IMR-90 (cell line): ENCODE measurements around the gene SOX9. TPM values are rescaled to one million over a fixed set of nuclear protein-coding genes. Genes with fewer than 3 reads are reported as not detected.

Experiments
- ATAC-seq: fragments of 200-7000 bp; cut with Tn5 transposase; 2 replicates; pipeline ENCODE4 v1.9.1; 2020; ENCODE audit warnings: low read depth, mild to moderate bottlenecking, moderate library complexity
- BruUV-seq: library from RNA; stranded (reverse); fragments of 400-500 nt; replicated peaks from 2 replicates; lab custom pipeline; 2021; lab: Mats Ljungman, UMichigan
- CTCF ChIA-PET: fragments of 300-600 bp; formaldehyde crosslinking; extraction: SDS; loops from one replicate; lab custom pipeline; 2021; ENCODE audit warnings: antibody characterized with exemption; lab: Yijun Ruan, JAX
- POLR2A ChIA-PET: fragments of 300-600 bp; sonication (Branson Sonifier 250); formaldehyde crosslinking; loops from one replicate; lab custom pipeline; 2022; ENCODE audit warnings: antibody characterized with exemption; ENCODE audit not compliant: unreplicated experiment; lab: Charles Lee
- DNase-seq: peaks from one replicate; pipeline ENCODE4 v3.0.0; 2013
- H2AFZ ChIP-seq: replicated peaks from 2 replicates; pipeline ENCODE3; 2013; ENCODE audit warnings: low read length, mild to moderate bottlenecking; ENCODE audit not compliant: poor library complexity
- H2AK5ac ChIP-seq: 2 replicates; pipeline ENCODE4 v1.6.1; 2013; ENCODE audit warnings: low read depth, low read length, inconsistent platforms
- H2AK9ac ChIP-seq: replicated peaks from 2 replicates; pipeline ENCODE3; 2013; ENCODE audit warnings: mild to moderate bottlenecking, low read depth, low read length, moderate library complexity; ENCODE audit not compliant: poor library complexity
- H2BK120ac ChIP-seq: 2 replicates; pipeline ENCODE4 v1.6.1; 2013; ENCODE audit warnings: low read depth, low read length, inconsistent platforms
- H2BK15ac ChIP-seq: 3 replicates; pipeline ENCODE4 v1.6.1; 2013; ENCODE audit warnings: low read depth, low read length, inconsistent platforms
- H2BK20ac ChIP-seq: 2 replicates; pipeline ENCODE4 v1.6.1; 2013; ENCODE audit warnings: low read depth, mild to moderate bottlenecking, inconsistent platforms, low read length, moderate library complexity
- H2BK5ac ChIP-seq: 2 replicates; pipeline ENCODE4 v1.6.1; 2013; ENCODE audit warnings: mild to moderate bottlenecking, low read depth, low read length, inconsistent platforms; ENCODE audit not compliant: poor library complexity, severe bottlenecking
- H3K14ac ChIP-seq: replicated peaks from 2 replicates; pipeline ENCODE4 v1.6.1; 2013; ENCODE audit warnings: low read depth, low read length, inconsistent platforms
- H3K18ac ChIP-seq: 2 replicates; pipeline ENCODE4 v1.6.1; 2013; ENCODE audit warnings: low read depth, low read length, control low read depth
- H3K23ac ChIP-seq: 2 replicates; pipeline ENCODE4 v1.6.1; 2013; ENCODE audit warnings: low read depth, low read length, inconsistent platforms
- H3K27ac ChIP-seq: 2 replicates; pipeline ENCODE4 v1.5.1; 2013; ENCODE audit warnings: mild to moderate bottlenecking, control low read depth, low read length; ENCODE audit not compliant: insufficient read depth
- H3K27me3 ChIP-seq: 2 replicates; pipeline ENCODE4 v1.6.1; 2013; ENCODE audit warnings: low read length; ENCODE audit not compliant: control insufficient read depth, insufficient read depth
- H3K36me3 ChIP-seq: 2 replicates; pipeline ENCODE4 v1.6.1; 2013; ENCODE audit warnings: low read length, mixed read lengths; ENCODE audit not compliant: control insufficient read depth, insufficient read depth
- H3K4ac ChIP-seq: 2 replicates; pipeline ENCODE4 v1.6.1; 2013; ENCODE audit warnings: low read depth, low read length, inconsistent platforms
- H3K4me1 ChIP-seq: 2 replicates; pipeline ENCODE4 v1.6.1; 2013; ENCODE audit warnings: low read length, mixed read lengths; ENCODE audit not compliant: control insufficient read depth, insufficient read depth
- H3K4me2 ChIP-seq: 2 replicates; pipeline ENCODE4 v1.6.1; 2013; ENCODE audit warnings: low read depth, mild to moderate bottlenecking, control low read depth, low read length, moderate library complexity
- H3K4me3 ChIP-seq: 2 replicates; pipeline ENCODE4 v1.5.1; 2013; ENCODE audit warnings: low read depth, mild to moderate bottlenecking, control low read depth, low read length, moderate library complexity; ENCODE audit not compliant: insufficient read depth
- H3K56ac ChIP-seq: 2 replicates; pipeline ENCODE4 v1.6.1; 2013; ENCODE audit warnings: low read length, inconsistent platforms; ENCODE audit not compliant: insufficient read depth; ENCODE audit errors: extremely low read depth
- H3K79me1 ChIP-seq, 2 experiments: 2 replicates each; pipeline ENCODE4 v1.6.1; 2013; ENCODE audit warnings: low read length in 2 of 2, inconsistent platforms in 1 of 2, low read depth in 1 of 2
- H3K9ac ChIP-seq: 2 replicates; pipeline ENCODE4 v1.6.1; 2013; ENCODE audit warnings: low read depth, low read length, control low read depth
- H3K9me1 ChIP-seq: 2 replicates; pipeline ENCODE4 v1.6.1; 2013; ENCODE audit warnings: low read length, inconsistent platforms; ENCODE audit not compliant: insufficient read depth
- H3K9me3 ChIP-seq: 2 replicates; pipeline ENCODE4 v1.6.1; 2013; ENCODE audit warnings: low read length; ENCODE audit not compliant: control insufficient read depth, insufficient read depth
- H4K20me1 ChIP-seq: 2 replicates; pipeline ENCODE4 v1.6.1; 2013; ENCODE audit warnings: low read length, inconsistent platforms; ENCODE audit not compliant: insufficient read depth
- H4K5ac ChIP-seq: 2 replicates; pipeline ENCODE4 v1.6.1; 2013; ENCODE audit warnings: mild to moderate bottlenecking, low read depth, low read length, control low read depth
- H4K8ac ChIP-seq, 2 experiments: 2 replicates each; pipeline ENCODE4 v1.6.1; 2013; ENCODE audit warnings: low read depth in 2 of 2, low read length in 2 of 2, control low read depth in 1 of 2, inconsistent platforms in 1 of 2
- H4K91ac ChIP-seq: 2 replicates; pipeline ENCODE4 v1.6.1; 2013; ENCODE audit warnings: low read depth, low read length, inconsistent platforms; ENCODE audit not compliant: insufficient read depth
- BHLHE40 ChIP-seq: fragments of 150-350 bp; IDR thresholded peaks from 2 replicates; pipeline ENCODE4 v1.6.1; 2016; ENCODE audit warnings: mild to moderate bottlenecking, low read depth, low read length
- CEBPB ChIP-seq: IDR thresholded peaks from 2 replicates; pipeline ENCODE4 v1.6.1; 2012; ENCODE audit warnings: low read depth, low read length, improper control_type of control experiment
- CHD1 ChIP-seq: IDR thresholded peaks from 2 replicates; pipeline ENCODE4 v1.6.1; 2012; ENCODE audit warnings: low read depth, low read length, improper control_type of control experiment
- CTCF ChIP-seq: conservative IDR thresholded peaks from 2 replicates; pipeline ENCODE4 v1.5.1; 2012; ENCODE audit warnings: mild to moderate bottlenecking, low read depth, low read length, improper control_type of control experiment
- ELK1 ChIP-seq: fragments of 150-350 bp; IDR thresholded peaks from 2 replicates; pipeline ENCODE4 v1.6.1; 2016; ENCODE audit warnings: low read depth, mild to moderate bottlenecking, low read length, moderate library complexity, borderline replicate concordance
- FOS ChIP-seq: fragments of 150-350 bp; IDR thresholded peaks from 2 replicates; pipeline ENCODE4 v1.6.1; 2016; ENCODE audit warnings: low read depth, low read length
- MAFK ChIP-seq: IDR thresholded peaks from 2 replicates; pipeline ENCODE4 v1.6.1; 2012; ENCODE audit warnings: low read depth, low read length, improper control_type of control experiment
- MXI1 ChIP-seq: IDR thresholded peaks from 2 replicates; pipeline ENCODE4 v1.6.1; 2012; ENCODE audit warnings: low read depth, mild to moderate bottlenecking, low read length, moderate library complexity, borderline replicate concordance
- NFE2L2 ChIP-seq: fragments of 150-350 bp; IDR thresholded peaks from 2 replicates; pipeline ENCODE4 v1.6.1; 2016; ENCODE audit warnings: low read depth, mild to moderate bottlenecking, low read length
- POLR2A ChIP-seq: IDR thresholded peaks from 2 replicates; pipeline ENCODE4 v1.6.1; 2012; ENCODE audit warnings: mild to moderate bottlenecking, low read depth, low read length
- RAD21 ChIP-seq: IDR thresholded peaks from 2 replicates; pipeline ENCODE4 v1.6.1; 2012; ENCODE audit warnings: low read length, improper control_type of control experiment
- RCOR1 ChIP-seq: IDR thresholded peaks from 2 replicates; pipeline ENCODE4 v1.6.1; 2012; ENCODE audit warnings: mild to moderate bottlenecking, low read length, improper control_type of control experiment; ENCODE audit not compliant: insufficient replicate concordance
- RFX5 ChIP-seq: IDR thresholded peaks from 2 replicates; pipeline ENCODE4 v1.8.0; 2012; ENCODE audit warnings: low read depth, mild to moderate bottlenecking, low read length, moderate library complexity
- SMC3 ChIP-seq: fragments of 150-350 bp; IDR thresholded peaks from 2 replicates; pipeline ENCODE4 v1.6.1; 2016; ENCODE audit warnings: low read depth, mild to moderate bottlenecking, antibody characterized with exemption, low read length, moderate library complexity
- USF2 ChIP-seq: fragments of 150-350 bp; IDR thresholded peaks from 2 replicates; pipeline ENCODE4 v1.6.1; 2017; ENCODE audit warnings: mild to moderate bottlenecking, antibody characterized with exemption, low read length, low read depth
- WGBS, 2 experiments: methylation state at CpG; one replicate each; pipeline versions ENCODE4 v1.1.5 to v1.1.7; 2013; ENCODE audit warnings: missing lambda C conversion rate in 2 of 2; ENCODE audit not compliant: insufficient read length in 1 of 2; ENCODE audit errors: extremely low coverage in 2 of 2; 5-methylcytosine and 5-hydroxymethylcytosine counted together
- dilution Hi-C: fragments of 300-500 bp; cut with HindIII; formaldehyde crosslinking; loops from one replicate; pipeline ENCODE4 v1.14.3; 2018; ENCODE audit warnings: low sequenced_read_pairs; ENCODE audit not compliant: unreplicated experiment
- in situ Hi-C: fragments of 300-500 bp; cut with MboI; formaldehyde crosslinking; loops from 3 replicates; pipeline ENCODE4 v1.14.3; 2019; ENCODE audit warnings: low sequenced_read_pairs, inconsistent platforms, mixed read lengths
- intact Hi-C: fragments of 100-400 bp; cut with micrococcal nuclease; formaldehyde crosslinking; loops from 2 replicates; pipeline ENCODE4 v1.10.0; 2022
- polyA plus RNA-seq, 3 experiments: library from polyadenylated mRNA; depleted of rRNA; stranded (reverse); fragments of >200 nt; gene quantifications; 2 replicates each; pipeline ENCODE4 v1.2.3, GENCODE V29; 2012; ENCODE audit warnings: low replicate concordance in 1 of 3
- total RNA-seq: library from RNA; depleted of rRNA; stranded (reverse); fragments of >200 nt; gene quantifications from 2 replicates; pipeline ENCODE4 v1.2.3, GENCODE V29; 2012

SOX9 gene
- total and polyA plus RNA-seq, 2 of the 4 experiments (the other 2 are of a cell fraction), result 4.1 to 12.7 TPM

- in situ Hi-C loops (no loop called here), intact Hi-C loops (loop anchor here (5.0 kb wide), 1 partner anchor 308 kb away; no protein-coding TSS in a partner anchor), dilution Hi-C loops (no loop called here)
- BruUV-seq, result no TSS peak
- peak overlapping the region; percentile 53 for H3K4ac ChIP-seq
- H3K4me1 ChIP-seq, result peaks cover 20% of the 10 kb centered on the region
- peaks cover 3 to 25% of the 10 kb centered on the region in 2 experiments; a peak in 3 of 4 replicates for H3K79me1 ChIP-seq
- H3K27ac ChIP-seq, result peak overlapping the region; percentile 67
- H3K9ac ChIP-seq, result peak overlapping the region; percentile 54
- DNase-seq (no peak), ATAC-seq (no peak)
- H2BK5ac ChIP-seq, result peak overlapping the region; percentile 46
- H4K8ac ChIP-seq, result peak overlapping the region; percentile 64 to 69; a peak in 3 of 4 replicates
- H2AFZ ChIP-seq, result no peak overlapping the region
- no peaks in the 10 kb centered on the region for H3K27me3 ChIP-seq
- peak overlapping the region; percentile 77 for H3K23ac ChIP-seq
- peak overlapping the region; percentile 89 for H4K5ac ChIP-seq
- ChIA-PET POLR2A (no interaction called here), CTCF (interaction anchor here (0.6 to 1.6 kb wide), 7 partner anchors 13 to 663 kb away, joined by 3 to 6 read pairs (median 3); no protein-coding TSS in a partner anchor)
- peak overlapping the region; percentile 25; the same call in 1 of the 2 replicates for H3K4me3 ChIP-seq
- H2BK120ac ChIP-seq, result peak overlapping the region; percentile 33; the same call in 1 of the 2 replicates
- H3K18ac ChIP-seq, result peak overlapping the region; percentile 88
- peak overlapping the region; percentile 45 for H3K14ac ChIP-seq
- peaks cover 5% of the 10 kb centered on the region; the same call in 1 of the 2 replicates for H3K9me1 ChIP-seq
- 0 out of 2 replicates have a peak overlapping the region, but pooled peaks have one; percentile 13 for H3K56ac ChIP-seq
- peak overlapping the region; percentile 42; the same call in 1 of the 3 replicates for H2BK15ac ChIP-seq
- no peak overlapping the region for H2BK20ac ChIP-seq
- H4K91ac ChIP-seq, result peak overlapping the region; percentile 53
- peak overlapping the region; percentile 50 for H2AK5ac ChIP-seq
- no peak overlapping the region for H2AK9ac ChIP-seq
- TF ChIP-seq RAD21 (no peak), NFE2L2 (no peak), CHD1 (no peak), MXI1 (no peak), SMC3 (no peak), FOS (no peak), BHLHE40 (no peak), CTCF (no peak), ELK1 (no peak), POLR2A (no peak), USF2 (no peak), CEBPB (no peak), RCOR1 (no peak), MAFK (no peak), RFX5 (no peak)
- H3K4me2 ChIP-seq, result peak overlapping the region; percentile 84
- H4K20me1 ChIP-seq, result peaks cover 8% of the 10 kb centered on the region
- WGBS, 2 experiments, result no CpG with 5 or more reads among the region's 7 CpGs
- peaks cover 19% of the 10 kb centered on the region for H3K36me3 ChIP-seq
- no peaks in the 10 kb centered on the region for H3K9me3 ChIP-seq
Observed at GRCh38 chr17:72124438-72124775, 3.6 kb downstream of the SOX9 start.
